T-helper 1 cell (primary cell): ENCODE results near the gene BICDL1.
A peak's percentile ranks its signal among the peaks of the same experiment; 100 is the strongest.
"Not testable (repeated sequence)": the region's sequence is repeated elsewhere in the genome, so short reads cannot be mapped to it uniquely, and the experiment has no call there.

Experiments
- DNase-seq, 5 donors: peaks; one replicate each; pipeline ENCODE4 v3.0.0-alpha.2; 2012 to 2020
- total RNA-seq, 4 donors: gene quantifications; one replicate each; lab custom pipeline; 2026; lab: John Stamatoyannopoulos, UW

Gene BICDL1
- total RNA-seq, result 164 to 257 (median 184) reads per million in 4 donors

DNA sequence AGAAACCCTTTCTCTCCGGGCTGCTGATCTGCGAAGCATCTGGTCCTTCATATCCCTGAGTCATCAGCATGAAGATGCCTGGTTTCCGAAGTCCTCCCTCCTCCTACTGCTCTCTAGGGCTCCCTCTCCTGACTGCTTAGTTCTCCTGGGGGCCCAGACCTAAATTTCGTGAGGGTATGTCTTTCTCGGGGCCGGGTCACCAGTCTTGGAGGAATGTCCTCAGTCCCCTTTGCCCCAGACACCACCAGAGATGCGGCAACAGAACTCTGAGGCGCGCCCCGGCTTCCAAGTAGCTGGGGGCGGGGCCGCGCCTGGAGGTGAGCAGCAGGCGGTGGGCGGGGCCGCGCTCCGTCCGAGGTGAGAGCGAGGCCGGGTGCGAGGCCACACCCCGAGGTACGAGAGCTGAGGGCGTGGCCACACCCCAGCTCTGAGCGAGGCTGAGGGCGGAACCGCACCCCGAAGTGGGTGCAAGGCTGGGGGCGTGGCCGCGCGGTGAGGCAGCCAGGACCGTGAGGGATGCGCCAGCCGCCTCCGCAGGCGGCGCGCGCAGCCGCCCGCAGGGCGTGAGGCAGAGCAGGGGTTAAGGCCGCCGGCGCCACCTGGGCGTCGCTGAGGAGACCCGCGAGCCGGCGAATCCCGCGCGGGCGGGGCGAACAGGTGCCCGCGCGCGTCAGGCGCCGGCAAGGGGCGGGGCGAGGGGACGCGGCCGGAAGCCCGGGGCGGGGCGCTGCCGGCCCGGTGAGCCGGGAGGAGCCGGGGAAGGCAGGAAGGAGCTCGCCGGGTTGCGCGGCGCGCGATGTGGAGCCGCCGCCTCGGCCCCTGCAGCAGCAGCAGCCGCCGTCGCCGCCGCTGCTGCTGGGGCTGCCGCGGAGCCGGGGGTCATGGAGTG is at the start of gene BICDL1:
BICDL1 (plus strand) TSS at position 765 of the 889 bp plus-strand sequence. CDS start 633 bp downstream, outside the sequence.
- DNase-seq, result peak; percentile 96 to 99 (median 98)

GRCh38 chr12:119940897-119941296 is 48.1 kb upstream of the BICDL1 start:
- no peak for DNase-seq

- no peak for DNase-seq
Observed at GRCh38 chr12:119942386-119942785, 46.6 kb upstream of the BICDL1 start.

GRCh38 chr12:119946213-119946612 is 42.8 kb upstream of the BICDL1 start:
- DNase-seq, result no peak

- DNase-seq, result no peak
Observed at GRCh38 chr12:119949145-119949544, 39.9 kb upstream of the BICDL1 start.

GRCh38 chr12:119949594-119949993 is 39.4 kb upstream of the BICDL1 start:
- DNase-seq, result no peak

- no peak for DNase-seq
Observed at GRCh38 chr12:119956047-119956446, 33.0 kb upstream of the BICDL1 start.

- DNase-seq, result no peak
Observed at GRCh38 chr12:119957135-119957534, 31.9 kb upstream of the BICDL1 start.

DNA sequence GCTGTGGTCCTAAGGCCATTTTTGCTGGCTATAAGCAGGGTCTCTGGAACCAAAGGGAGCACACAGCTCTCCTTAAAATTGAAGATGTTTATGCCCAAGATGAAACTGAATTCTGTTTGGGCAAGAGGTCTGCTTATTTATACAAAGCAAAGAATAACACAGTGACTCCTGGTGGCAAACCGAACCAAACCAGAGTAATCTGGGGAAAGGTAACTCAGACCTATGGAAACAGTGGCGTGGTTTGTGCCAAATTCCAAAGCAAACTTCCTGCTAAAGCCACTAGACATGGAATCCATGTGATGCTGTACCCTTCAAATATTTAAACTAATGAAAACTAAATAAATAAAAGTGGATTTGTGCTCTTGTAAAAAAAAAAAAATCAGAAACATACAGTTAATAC is 29.6 kb upstream of the BICDL1 start:
- no peak for DNase-seq

GRCh38 chr12:119964123-119964522 is 24.9 kb upstream of the BICDL1 start:
- DNase-seq, result no peak

DNA sequence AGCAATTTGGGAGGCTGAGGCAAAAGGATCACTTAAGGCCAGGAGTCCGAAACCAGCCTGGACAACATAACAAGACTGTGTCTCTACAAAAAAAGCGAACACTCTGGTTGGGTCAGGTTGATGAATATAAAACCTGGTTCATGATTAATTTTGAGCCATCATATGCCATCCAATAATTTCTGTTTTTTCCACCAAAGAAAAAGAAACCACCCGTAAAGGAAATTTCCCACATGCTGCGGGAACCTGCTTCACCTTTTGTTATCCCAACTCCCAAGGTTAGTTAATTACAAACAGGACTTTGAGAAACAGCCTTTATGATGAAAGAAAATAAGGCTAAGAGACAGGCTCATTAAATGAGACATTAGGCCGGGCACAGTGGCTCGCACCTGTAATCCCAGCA is 24.1 kb upstream of the BICDL1 start:
- no peak for DNase-seq

DNA sequence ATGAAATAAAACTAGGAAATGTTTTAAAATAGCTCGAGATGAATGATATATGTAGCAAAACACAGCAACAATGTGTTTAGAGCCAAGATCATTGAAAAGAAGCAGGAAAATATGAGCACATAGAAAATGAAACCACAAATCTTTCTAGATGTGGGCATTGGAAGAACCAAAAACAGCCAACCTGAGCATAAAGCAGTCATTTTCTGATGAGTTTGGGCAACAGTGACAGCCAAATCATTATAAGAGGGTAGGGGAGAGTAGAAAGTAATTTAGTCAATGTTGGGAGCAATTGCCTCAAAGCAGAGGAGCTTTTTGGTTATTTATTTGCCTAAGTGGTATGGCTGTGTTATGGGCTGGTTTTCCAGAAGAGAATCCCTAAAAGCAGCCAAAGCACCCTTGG is 8.8 kb upstream of the BICDL1 start:
- peak in 1 of 5 donors; percentile 34 for DNase-seq

DNA sequence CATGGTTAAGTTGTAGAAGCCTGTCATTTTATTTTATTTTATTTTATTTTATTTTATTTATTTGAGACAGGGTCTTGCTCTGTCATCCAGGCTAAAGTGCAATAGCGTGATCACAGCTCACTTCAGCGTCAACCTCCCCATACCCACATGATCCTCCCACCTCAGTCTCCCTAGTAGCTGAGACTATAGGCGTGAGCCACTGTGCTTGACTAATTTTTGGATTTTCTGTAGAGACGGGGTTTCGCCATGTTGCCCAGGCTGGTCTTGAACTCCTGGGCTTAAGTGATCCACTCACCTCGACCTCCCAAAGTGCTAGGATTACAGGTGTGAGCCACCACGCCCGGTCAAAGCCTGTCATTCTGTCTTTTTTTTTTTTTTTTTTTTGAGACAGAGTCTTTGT is 8.3 kb upstream of the BICDL1 start:
- DNase-seq, result not testable (repeated sequence)

- peak in 1 of 5 donors; percentile 16 for DNase-seq
Observed at GRCh38 chr12:119989361-119989730, 310 bp downstream of the BICDL1 start.

GRCh38 chr12:119989731-119990381 is 820 bp downstream of the BICDL1 start:
- peak; percentile 56 to 73 (median 65) for DNase-seq

DNA sequence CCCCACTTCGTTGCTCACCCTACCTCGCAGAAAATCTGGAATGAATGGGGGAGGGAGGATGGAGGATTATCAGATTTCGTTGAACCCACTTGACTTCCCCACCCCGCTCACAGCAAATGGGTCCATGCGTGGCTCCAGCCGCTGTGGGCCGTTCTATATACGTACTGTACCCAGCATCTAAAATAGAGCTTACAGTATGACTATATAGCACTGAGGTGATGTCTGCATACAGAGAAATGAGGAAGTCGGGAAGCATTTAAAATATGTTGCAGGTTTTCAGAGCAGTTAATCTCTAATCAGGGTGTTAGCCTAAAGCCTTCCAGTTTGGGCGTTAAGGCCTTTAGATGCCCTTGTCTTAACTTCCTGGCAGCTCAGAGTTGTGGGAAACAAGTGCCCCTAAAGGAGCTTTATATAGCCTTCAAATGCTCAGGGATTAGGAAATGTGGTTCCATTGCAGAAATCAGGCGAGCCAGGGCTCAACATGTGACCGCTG is 1.4 kb downstream of the BICDL1 start:
- DNase-seq, result peak in 1 of 5 donors; percentile 15

GRCh38 chr12:119992129-119992705 is 3.2 kb downstream of the BICDL1 start:
- DNase-seq, result no peak

GRCh38 chr12:119994892-119995658 is 6.0 kb downstream of the BICDL1 start:
- no peak for DNase-seq

GRCh38 chr12:119996417-119996816 is 7.4 kb downstream of the BICDL1 start:
- DNase-seq, result no peak

- no peak for DNase-seq
Observed at GRCh38 chr12:119998471-119999245, 9.6 kb downstream of the BICDL1 start.

DNA sequence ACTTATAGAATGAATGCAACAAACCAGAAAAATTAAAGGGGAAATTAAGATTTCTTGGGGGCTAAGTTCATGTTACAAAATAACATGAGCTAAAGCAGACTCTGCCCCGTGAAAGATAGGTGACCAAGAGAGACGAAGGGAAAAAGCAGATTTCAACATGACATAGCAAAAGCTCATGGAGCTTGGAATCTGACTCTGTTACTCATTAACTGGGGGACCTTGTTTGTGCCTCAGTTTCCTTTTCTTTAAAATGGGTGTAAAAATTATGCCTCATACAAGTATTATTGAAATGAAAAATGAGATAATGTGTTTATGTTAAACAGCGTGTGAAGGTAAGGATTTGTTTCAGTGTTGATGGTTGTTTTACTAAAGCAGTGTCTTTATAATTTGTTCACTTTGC is 11.5 kb downstream of the BICDL1 start:
- no peak for DNase-seq
